ENCODE measurements around the gene MDGA2. TPM values are rescaled to one million over a fixed set of nuclear protein-coding genes. Genes with fewer than 3 reads are reported as not detected.
A peak's percentile ranks its signal among the peaks of the same experiment; 100 is the strongest.

The MDGA2 gene
- total and polyA plus RNA-seq, 2 of the 13 experiments (the other 11 are each of a cell fraction or from before 2014, with no cell fraction given): not detected

DNA sequence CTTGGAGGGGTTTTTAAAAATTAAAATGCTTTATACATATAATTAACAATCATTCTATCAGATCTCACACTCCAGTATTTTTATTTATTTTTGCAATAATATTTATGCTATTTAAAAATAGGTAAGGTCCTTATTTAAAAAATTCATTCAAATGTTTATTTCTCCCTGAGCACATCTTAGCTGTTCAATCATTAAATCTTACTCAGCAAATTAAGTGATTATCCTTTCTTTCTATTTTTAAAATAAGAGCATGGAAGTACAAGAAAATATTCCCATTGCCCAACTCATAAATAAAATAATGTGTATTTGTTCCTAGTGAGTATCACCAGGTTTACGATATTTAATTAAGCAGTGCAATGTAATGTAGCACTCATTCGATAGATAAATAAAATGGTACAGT, 666.7 kb downstream of the MDGA2 start:
- FAIRE-seq (no peak), ATAC-seq (no peak), DNase-seq (ENCODE audit: low spot score) (no peak)
- Histone ChIP-seq H3K9ac (ENCODE audit: insufficient read depth, low read depth, low read length) (no peak overlapping the region), H3K4me2 (ENCODE audit: low read depth, low read length) (no peak overlapping the region), H3K27ac (ENCODE audit: extremely low read length, insufficient read depth, low read length) (no peak overlapping the region), H3K27me3 (ENCODE audit: control insufficient read depth in 1 of 2, insufficient read depth in 2 of 2, low read length in 2 of 2) (no peaks in the 10 kb centered on the region), H2AFZ (ENCODE audit: low read length) (no peak overlapping the region), H3K4me3 (replicated peaks in 1 of 3; ENCODE audit: insufficient read depth in 1 of 3, low read depth in 2 of 3, low read length in 3 of 3) (no peak overlapping the region), H3K36me3 (replicated peaks in 1 of 2; ENCODE audit: control insufficient read depth in 1 of 2, insufficient read depth in 2 of 2, low read length in 2 of 2) (no peaks in the 10 kb centered on the region), H3K4me1 (ENCODE audit: insufficient read depth, low read length) (no peaks in the 10 kb centered on the region), H3K9me3 (ENCODE audit: low read length) (no peaks in the 10 kb centered on the region; the same call in 1 of the 2 replicates), H3K79me2 (ENCODE audit: insufficient read depth, low read length) (no peaks in the 10 kb centered on the region), H4K20me1 (ENCODE audit: insufficient read depth, low read length) (no peaks in the 10 kb centered on the region)
- ChIA-PET POLR2A (no interaction called here), CTCF (ENCODE audit: low intra/inter-chr PET ratio, low total read pairs) (no interaction called here)
- 11% methylated on average over 2 of the region's 2 CpGs for WGBS (ENCODE audit: low lambda C conversion rate)
- BruUV-seq (replicated peaks): no TSS peak
- intact Hi-C loops (cut with micrococcal nuclease; ENCODE audit: unreplicated experiment) (no loop called here), in situ Hi-C loops (cut with HindIII; ENCODE audit: extremely low pct_ligation_motif_present, low pct_unique_long_range_greater_than_20kb) (no loop called here)
- TF ChIP-seq ZNF10 (CRISPR knock-in tag; IDR thresholded peaks at IDR 0.05; ENCODE audit: borderline replicate concordance, low read depth): no peak
- no peak for TF ChIP-seq PHF5A (CRISPR knock-in tag; IDR thresholded peaks at IDR 0.05; ENCODE audit: low read depth, unreplicated experiment)
- no peak for TF ChIP-seq HNF4A (CRISPR knock-in tag; IDR thresholded peaks at IDR 0.05)
- TF ChIP-seq, protein P1, sequence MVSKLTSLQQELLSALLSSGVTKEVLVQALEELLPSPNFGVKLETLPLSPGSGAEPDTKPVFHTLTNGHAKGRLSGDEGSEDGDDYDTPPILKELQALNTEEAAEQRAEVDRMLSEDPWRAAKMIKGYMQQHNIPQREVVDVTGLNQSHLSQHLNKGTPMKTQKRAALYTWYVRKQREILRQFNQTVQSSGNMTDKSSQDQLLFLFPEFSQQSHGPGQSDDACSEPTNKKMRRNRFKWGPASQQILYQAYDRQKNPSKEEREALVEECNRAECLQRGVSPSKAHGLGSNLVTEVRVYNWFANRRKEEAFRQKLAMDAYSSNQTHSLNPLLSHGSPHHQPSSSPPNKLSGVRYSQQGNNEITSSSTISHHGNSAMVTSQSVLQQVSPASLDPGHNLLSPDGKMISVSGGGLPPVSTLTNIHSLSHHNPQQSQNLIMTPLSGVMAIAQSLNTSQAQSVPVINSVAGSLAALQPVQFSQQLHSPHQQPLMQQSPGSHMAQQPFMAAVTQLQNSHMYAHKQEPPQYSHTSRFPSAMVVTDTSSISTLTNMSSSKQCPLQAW (CRISPR knock-in tag; IDR thresholded peaks at IDR 0.05): no peak
- TF ChIP-seq MLLT10 (CRISPR knock-in tag; IDR thresholded peaks at IDR 0.05): no peak
- TF ChIP-seq MAFK (conservative IDR thresholded peaks at IDR 0.05 in 1 of 2, IDR thresholded peaks at IDR 0.05 in 1 of 2; ENCODE audit: low read length in 2 of 2): peak; percentile 56 to 73
- TF ChIP-seq ZNF430 (CRISPR knock-in tag; IDR thresholded peaks at IDR 0.05): no peak
- TF ChIP-seq, protein P2, sequence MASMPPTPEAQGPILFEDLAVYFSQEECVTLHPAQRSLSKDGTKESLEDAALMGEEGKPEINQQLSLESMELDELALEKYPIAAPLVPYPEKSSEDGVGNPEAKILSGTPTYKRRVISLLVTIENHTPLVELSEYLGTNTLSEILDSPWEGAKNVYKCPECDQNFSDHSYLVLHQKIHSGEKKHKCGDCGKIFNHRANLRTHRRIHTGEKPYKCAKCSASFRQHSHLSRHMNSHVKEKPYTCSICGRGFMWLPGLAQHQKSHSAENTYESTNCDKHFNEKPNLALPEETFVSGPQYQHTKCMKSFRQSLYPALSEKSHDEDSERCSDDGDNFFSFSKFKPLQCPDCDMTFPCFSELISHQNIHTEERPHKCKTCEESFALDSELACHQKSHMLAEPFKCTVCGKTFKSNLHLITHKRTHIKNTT (CRISPR knock-in tag; IDR thresholded peaks at IDR 0.05): no peak
- TF ChIP-seq, protein P3, sequence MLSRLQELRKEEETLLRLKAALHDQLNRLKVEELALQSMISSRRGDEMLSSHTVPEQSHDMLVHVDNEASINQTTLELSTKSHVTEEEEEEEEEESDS (CRISPR knock-in tag; IDR thresholded peaks at IDR 0.05; ENCODE audit: borderline replicate concordance): no peak
- TF ChIP-seq ZBTB21 (CRISPR knock-in tag; IDR thresholded peaks at IDR 0.05): no peak
- TF ChIP-seq POLR2A (IDR thresholded peaks at IDR 0.05; ENCODE audit: insufficient read depth in 1 of 2, low read depth in 2 of 2, low read length in 2 of 2): no peak
- TF ChIP-seq MAFF (IDR thresholded peaks at IDR 0.05; ENCODE audit: low read depth, low read length): peak; percentile 59; the same call in 1 of the 2 replicates
- TF ChIP-seq GATAD2A (CRISPR knock-in tag; IDR thresholded peaks at IDR 0.05): no peak
- no peak for TF ChIP-seq POGZ (CRISPR knock-in tag; IDR thresholded peaks at IDR 0.05)
- no peak for TF ChIP-seq ZNF709 (CRISPR knock-in tag; IDR thresholded peaks at IDR 0.05)

Measured in HepG2 (cell line).